ENCODE results near the gene NOL9. TPM values are rescaled to one million over a fixed set of nuclear protein-coding genes. Genes with fewer than 3 reads are reported as not detected.

The NOL9 gene
- total and polyA plus RNA-seq, 3 donors from 2014 or later: 11.4 to 34.6 (median 29.0) TPM

- no peaks in the 10 kb centered on the region for H3K27me3 ChIP-seq
- no peaks in the 10 kb centered on the region for H3K9me3 ChIP-seq
- intact Hi-C loops (cut with DNase I; ENCODE audit: low total_unique reads): no loop called here
- no peak for DNase-seq
- no peak overlapping the region for H3K27ac ChIP-seq
- WGBS, 2 donors: 91 to 100% methylated on average over 4 to 13 of the region's 13 CpGs
- H3K4me3 ChIP-seq: no peak overlapping the region
- TF ChIP-seq POLR2A (IDR thresholded peaks at IDR 0.05) (no peak), CTCF (IDR thresholded peaks at IDR 0.05) (no peak)
- H3K36me3 ChIP-seq (ENCODE audit: low read depth, missing control alignments): no peaks in the 10 kb centered on the region
- peaks cover 17% of the 10 kb centered on the region for H3K4me1 ChIP-seq
These were observed 65.5 kb downstream of the NOL9 start for GRCh38 chr1:6488602-6489382.

- WGBS, 2 donors: 89 to 92% methylated on average over 13 to 14 of the region's 14 CpGs
- H3K9me3 ChIP-seq: no peaks in the 10 kb centered on the region
- DNase-seq: no peak
- H3K27ac ChIP-seq: no peak overlapping the region
- H3K4me3 ChIP-seq: no peak overlapping the region
- no peaks in the 10 kb centered on the region for H3K27me3 ChIP-seq
- H3K36me3 ChIP-seq (ENCODE audit: low read depth, missing control alignments): no peaks in the 10 kb centered on the region
- TF ChIP-seq POLR2A (IDR thresholded peaks at IDR 0.05) (no peak), CTCF (IDR thresholded peaks at IDR 0.05) (no peak)
- peaks cover 17% of the 10 kb centered on the region for H3K4me1 ChIP-seq
- intact Hi-C loops (cut with DNase I; ENCODE audit: low total_unique reads): no loop called here
These were observed 66.4 kb downstream of the NOL9 start for GRCh38 chr1:6487804-6488484.

- Histone ChIP-seq H3K27me3 (no peaks in the 10 kb centered on the region), H3K36me3 (ENCODE audit: low read depth, missing control alignments) (no peaks in the 10 kb centered on the region), H3K4me1 (peaks cover 14% of the 10 kb centered on the region), H3K4me3 (no peak overlapping the region), H3K9me3 (no peaks in the 10 kb centered on the region), H3K27ac (no peak overlapping the region)
- intact Hi-C loops (cut with DNase I; ENCODE audit: low total_unique reads): no loop called here
- DNase-seq: peak; percentile 89
- 31 to 33% methylated on average over 2 to 15 of the region's 15 CpGs for WGBS, 2 donors
- TF ChIP-seq CTCF (IDR thresholded peaks at IDR 0.05) (peak; percentile 75 to 82 (median 77)), POLR2A (IDR thresholded peaks at IDR 0.05) (no peak)
These were observed 67.8 kb downstream of the NOL9 start for GRCh38 chr1:6486433-6487011.

GRCh38 chr1:6485168-6486101, 68.9 kb downstream of the NOL9 start:
- no peak for TF ChIP-seq POLR2A (IDR thresholded peaks at IDR 0.05)
- no peak for TF ChIP-seq CTCF (IDR thresholded peaks at IDR 0.05)
- intact Hi-C loops (cut with DNase I; ENCODE audit: low total_unique reads): no loop called here
- no peak for DNase-seq
- 7 to 12% methylated on average over 13 to 52 of the region's 80 CpGs for WGBS, 2 donors
- Histone ChIP-seq H3K4me1 (peaks cover 6% of the 10 kb centered on the region), H3K27me3 (no peaks in the 10 kb centered on the region), H3K36me3 (ENCODE audit: low read depth, missing control alignments) (no peaks in the 10 kb centered on the region), H3K9me3 (no peaks in the 10 kb centered on the region), H3K27ac (peak overlapping the region in 1 of 2 donors; percentile 41), H3K4me3 (peak overlapping the region; percentile 43 to 55)
